ENCODE measurements around the gene RNU1-2. TPM values are rescaled to one million over a fixed set of nuclear protein-coding genes. Genes with fewer than 3 reads are reported as not detected.
"Not testable (repeated sequence)": the region's sequence is repeated elsewhere in the genome, so short reads cannot be mapped to it uniquely, and the experiment has no call there.

Gene RNU1-2
- total RNA-seq, 1 donor from 2014 or later: 6,622 TPM

- H3K4me3 ChIP-seq: no peak overlapping the region
- intact Hi-C loops (cut with DNase I): no loop called here
- no peaks in the 10 kb centered on the region for H3K36me3 ChIP-seq
- H3K27me3 ChIP-seq: no peaks in the 10 kb centered on the region
- no peak overlapping the region for H3K27ac ChIP-seq
- ATAC-seq (no peak), DNase-seq (peak; percentile 44)
- peaks cover 13% of the 10 kb centered on the region for H3K4me1 ChIP-seq
- H3K9me3 ChIP-seq: no peaks in the 10 kb centered on the region
- TF ChIP-seq CTCF (IDR thresholded peaks at IDR 0.05): no peak
Measured at GRCh38 chr1:16915627-16915973, 19.8 kb downstream of the RNU1-2 start.

- intact Hi-C loops (cut with DNase I); H3K36me3 ChIP-seq; H3K9me3 ChIP-seq; H3K27ac ChIP-seq; H3K27me3 ChIP-seq; ATAC-seq; H3K4me3 ChIP-seq: not testable (repeated sequence)
- peaks cover 13% of the 10 kb centered on the region for H3K4me1 ChIP-seq
- peak; percentile 20 for DNase-seq
Measured at GRCh38 chr1:16916036-16916880, 20.5 kb downstream of the RNU1-2 start.

GRCh38 chr1:16918371-16918770 lies 22.6 kb downstream of the RNU1-2 start:
- no peak overlapping the region for H3K27ac ChIP-seq
- no peak overlapping the region for H3K4me3 ChIP-seq
- H3K27me3 ChIP-seq: no peaks in the 10 kb centered on the region
- no peak for TF ChIP-seq CTCF (IDR thresholded peaks at IDR 0.05)
- H3K36me3 ChIP-seq: no peaks in the 10 kb centered on the region
- intact Hi-C loops (cut with DNase I): no loop called here
- H3K9me3 ChIP-seq: no peaks in the 10 kb centered on the region
- DNase-seq (peak; percentile 6), ATAC-seq (no peak)
- peaks cover 13% of the 10 kb centered on the region for H3K4me1 ChIP-seq

- H3K27me3 ChIP-seq; H3K27ac ChIP-seq; H3K36me3 ChIP-seq; intact Hi-C loops (cut with DNase I); H3K9me3 ChIP-seq; H3K4me1 ChIP-seq; H3K4me3 ChIP-seq; ATAC-seq: not testable (repeated sequence)
- peak; percentile 23 for DNase-seq
Measured at GRCh38 chr1:16918936-16919665, 23.3 kb downstream of the RNU1-2 start.

- Histone ChIP-seq H3K4me1 (peaks cover 4% of the 10 kb centered on the region), H3K4me3 (no peak overlapping the region), H3K9me3 (no peaks in the 10 kb centered on the region), H3K27ac (no peak overlapping the region), H3K36me3 (no peaks in the 10 kb centered on the region), H3K27me3 (no peaks in the 10 kb centered on the region)
- intact Hi-C loops (cut with DNase I): no loop called here
- TF ChIP-seq CTCF (IDR thresholded peaks at IDR 0.05): no peak
- no peak for ATAC-seq
- DNase-seq: peak; percentile 43
Measured at GRCh38 chr1:16920951-16921350, 25.2 kb downstream of the RNU1-2 start.

GRCh38 chr1:16921391-16922185 lies 25.8 kb downstream of the RNU1-2 start, which contains the start of gene CROCC:
CROCC (plus strand) TSS chr1:16921931; CDS start chr1:16922019, 88 bp downstream.
- Histone ChIP-seq H3K27me3 (no peaks in the 10 kb centered on the region), H3K4me1 (peaks cover 4% of the 10 kb centered on the region), H3K27ac (no peak within 1 kb of the TSS), H3K4me3 (no peak within 1 kb of the TSS), H3K9me3 (no peaks in the 10 kb centered on the region), H3K36me3 (no peaks in the 10 kb centered on the region)
- TF ChIP-seq CTCF (IDR thresholded peaks at IDR 0.05): no peak
- ATAC-seq (no peak), DNase-seq (peak; percentile 64)
- intact Hi-C loops (cut with DNase I): no loop called here

All from upper lobe of right lung (tissue), 1 donor.